Right forelimb (tissue), 1 donor: Measurements from ENCODE around the gene NUTM2D.
"Not testable (repeated sequence)": the region's sequence is repeated elsewhere in the genome, so short reads cannot be mapped to it uniquely, and the experiment has no call there.

Source experiments
- DNase-seq: peaks from one replicate; pipeline ENCODE4 v3.0.0-alpha.2; 2018

Gene NUTM2D, protein sequence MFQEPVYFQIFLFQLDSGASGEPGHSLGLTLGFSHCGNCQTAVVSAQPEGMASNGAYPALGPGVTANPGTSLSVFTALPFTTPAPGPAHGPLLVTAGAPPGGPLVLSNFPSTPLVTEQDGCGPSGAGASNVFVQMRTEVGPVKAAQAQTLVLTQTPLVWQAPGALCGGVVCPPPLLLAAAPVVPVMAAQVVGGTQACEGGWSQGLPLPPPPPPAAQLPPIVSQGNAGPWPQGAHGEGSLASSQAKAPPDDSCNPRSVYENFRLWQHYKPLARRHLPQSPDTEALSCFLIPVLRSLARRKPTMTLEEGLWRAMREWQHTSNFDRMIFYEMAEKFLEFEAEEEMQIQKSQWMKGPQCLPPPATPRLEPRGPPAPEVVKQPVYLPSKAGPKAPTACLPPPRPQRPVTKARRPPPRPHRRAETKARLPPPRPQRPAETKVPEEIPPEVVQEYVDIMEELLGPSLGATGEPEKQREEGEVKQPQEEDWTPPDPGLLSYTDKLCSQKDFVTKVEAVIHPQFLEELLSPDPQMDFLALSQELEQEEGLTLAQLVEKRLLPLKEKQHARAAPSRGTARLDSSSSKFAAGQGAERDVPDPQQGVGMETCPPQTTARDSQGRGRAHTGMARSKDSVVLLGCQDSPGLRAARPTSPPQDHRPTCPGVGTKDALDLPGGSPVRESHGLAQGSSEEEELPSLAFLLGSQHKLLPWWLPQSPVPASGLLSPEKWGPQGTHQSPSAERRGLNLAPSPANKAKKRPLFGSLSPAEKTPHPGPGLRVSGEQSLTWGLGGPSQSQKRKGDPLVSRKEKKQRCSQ

DNA sequence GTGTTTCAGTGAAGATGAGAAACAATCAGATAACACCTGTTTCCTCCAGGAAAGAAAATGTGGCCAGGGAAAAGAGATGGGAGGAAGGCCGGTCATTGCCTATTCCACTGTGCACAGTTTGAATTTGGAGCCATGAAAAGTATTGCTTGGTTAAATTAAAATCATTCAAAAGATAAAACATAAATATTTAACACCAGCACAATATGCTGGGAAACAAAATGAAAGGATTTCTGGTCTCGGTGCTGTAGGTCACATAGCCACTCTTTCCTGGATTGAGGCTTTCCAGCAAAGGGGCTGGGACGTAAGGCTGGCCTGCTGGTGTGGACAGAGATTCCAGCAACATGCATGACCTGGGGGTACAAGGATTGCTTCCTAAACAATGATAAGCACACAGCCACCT, at the start of gene NUTM2D:
Gene NUTM2D, plus strand, starts transcription at position 301 of the 400 bp plus-strand sequence. CDS start 522 bp downstream, outside the sequence.
- not testable (repeated sequence) for DNase-seq

DNA sequence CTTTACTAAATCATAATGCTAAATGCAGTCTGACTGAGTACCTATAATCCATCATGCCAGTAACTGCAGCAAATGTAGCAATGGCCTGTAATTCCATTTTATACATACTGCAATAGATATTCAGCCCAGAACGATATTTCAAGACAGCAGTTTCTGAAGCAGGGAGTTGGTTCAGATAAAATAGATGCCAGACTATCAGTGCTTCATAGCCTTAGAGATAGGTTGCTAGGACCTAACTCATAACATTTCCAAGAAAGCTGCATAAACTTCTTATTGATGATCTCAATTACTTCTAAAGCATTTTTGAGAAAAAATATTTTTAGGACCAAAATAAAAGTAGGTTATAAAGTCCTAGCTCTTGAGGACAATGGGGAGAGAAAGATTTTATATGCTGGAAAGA, 48.8 kb upstream of the NUTM2D start:
- not testable (repeated sequence) for DNase-seq

DNA sequence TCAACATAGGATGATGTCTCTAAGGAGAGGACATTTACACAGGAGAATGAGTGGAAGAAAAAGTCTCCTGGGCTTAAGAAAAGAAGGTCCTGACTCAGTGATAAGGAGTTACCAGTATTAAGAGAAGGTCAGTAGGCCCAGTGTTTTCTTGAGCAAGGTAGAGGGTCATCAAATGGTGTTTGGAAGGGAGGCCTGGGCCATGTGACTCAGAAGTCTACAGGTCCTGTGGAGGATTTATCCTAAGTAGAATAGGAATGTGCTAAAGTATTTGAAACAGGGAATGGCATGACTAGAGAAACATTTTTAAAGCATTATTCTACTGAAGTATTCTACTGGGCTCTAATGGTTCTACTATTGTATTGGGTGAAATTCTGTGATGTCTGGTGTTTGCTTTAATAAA, 47.9 kb upstream of the NUTM2D start:
- DNase-seq: not testable (repeated sequence)

DNA sequence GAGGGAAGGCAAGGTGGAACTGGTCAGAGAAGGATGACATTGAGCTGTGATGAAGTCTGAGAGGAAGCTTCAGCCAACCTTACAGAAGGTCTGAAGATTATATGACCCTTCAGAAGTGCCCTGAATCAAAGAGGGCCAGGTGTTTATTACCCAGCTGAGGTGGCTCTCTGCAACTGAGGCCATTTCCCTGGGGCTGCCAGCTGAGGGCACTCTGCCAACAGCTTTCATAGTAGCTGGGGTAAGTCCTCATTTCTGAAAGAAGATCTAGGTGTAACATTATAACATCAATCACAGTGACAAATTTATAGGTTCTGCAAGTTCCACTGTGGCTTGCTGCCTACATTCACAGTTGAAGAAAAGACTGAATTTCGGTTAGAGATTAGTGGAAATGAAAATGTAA, 46.0 kb upstream of the NUTM2D start:
- DNase-seq: not testable (repeated sequence)

DNA sequence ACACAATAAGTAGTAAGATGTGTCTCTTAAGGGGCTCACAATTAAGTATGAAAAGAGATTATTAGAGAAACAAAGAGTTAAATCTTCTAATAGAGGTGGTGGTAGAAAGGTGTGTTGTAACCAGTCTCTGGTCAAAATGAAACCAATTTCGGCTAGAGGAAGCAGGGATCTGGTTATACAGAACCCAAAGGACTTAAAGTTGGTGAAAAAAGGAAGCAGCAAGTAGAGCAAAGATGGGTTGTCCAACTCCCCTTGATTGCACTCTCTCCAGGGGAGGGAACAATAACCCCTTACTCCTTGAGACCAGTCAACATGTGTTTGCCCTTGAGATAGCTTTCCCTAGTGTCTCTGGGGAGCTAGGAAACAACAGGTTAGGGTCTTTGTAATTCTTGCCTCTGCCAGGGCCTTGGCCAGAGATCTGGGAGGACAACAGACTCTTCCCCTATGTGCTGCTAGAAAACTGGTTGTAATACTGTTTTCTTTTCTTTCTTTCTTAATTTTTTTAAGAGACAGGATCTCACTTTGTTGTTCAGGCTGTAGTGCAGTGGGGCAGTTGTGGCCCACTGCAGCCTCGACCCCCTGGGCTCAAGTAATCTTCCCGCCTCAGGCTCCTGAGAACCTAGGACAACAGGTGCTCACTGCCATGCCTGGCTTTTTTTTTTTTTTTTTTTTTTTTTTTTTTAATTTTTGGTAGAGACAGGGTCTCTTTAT, 43.7 kb upstream of the NUTM2D start:
- not testable (repeated sequence) for DNase-seq

DNA sequence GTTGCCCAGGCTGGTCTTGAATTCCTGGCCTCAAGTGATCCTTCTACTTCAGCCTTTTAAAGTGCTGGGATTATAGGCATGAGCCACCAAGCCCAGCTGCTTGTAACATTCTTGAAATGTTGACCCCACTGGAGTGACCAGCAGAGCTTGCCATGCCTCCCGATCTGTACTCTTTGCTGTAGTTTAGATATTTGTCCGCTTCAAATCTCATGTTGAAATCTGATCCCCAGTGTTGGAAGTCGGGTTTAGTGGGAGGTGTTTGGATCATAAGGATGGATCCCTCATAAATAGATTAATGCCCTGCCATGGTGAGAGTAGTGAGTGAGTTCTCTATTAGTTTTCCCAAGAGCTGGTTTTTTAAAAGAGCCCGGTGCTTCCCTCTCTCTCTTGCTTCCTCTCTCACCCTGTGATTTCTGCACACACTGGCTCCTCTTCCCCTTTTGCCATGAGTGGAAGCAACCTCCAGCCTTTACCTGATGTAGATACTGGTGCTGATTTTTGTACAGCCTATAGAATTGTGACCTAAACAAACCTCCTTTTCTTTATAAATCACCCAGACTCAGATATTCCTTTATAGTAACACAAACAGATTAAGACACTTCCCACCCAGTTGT, 43.1 kb upstream of the NUTM2D start:
- DNase-seq: not testable (repeated sequence)

DNA sequence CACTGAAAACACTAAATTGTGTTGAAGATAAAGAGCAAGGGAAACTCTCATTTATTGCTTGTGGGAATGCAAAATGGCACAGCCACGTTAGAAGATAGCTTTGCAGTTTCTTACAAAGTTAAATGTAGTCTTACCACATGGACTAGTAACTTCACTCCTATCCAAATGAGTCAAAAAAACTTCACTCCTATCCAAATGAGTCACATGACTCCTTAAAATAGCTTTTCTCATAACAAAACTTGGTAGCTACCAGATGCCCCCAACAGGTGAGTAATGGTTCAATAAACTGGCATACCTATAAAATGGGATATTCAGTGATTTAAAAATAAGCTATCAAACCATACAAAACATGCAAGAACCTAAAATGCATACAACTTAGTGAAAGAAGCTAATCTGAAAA, 36.0 kb upstream of the NUTM2D start:
- DNase-seq: not testable (repeated sequence)

DNA sequence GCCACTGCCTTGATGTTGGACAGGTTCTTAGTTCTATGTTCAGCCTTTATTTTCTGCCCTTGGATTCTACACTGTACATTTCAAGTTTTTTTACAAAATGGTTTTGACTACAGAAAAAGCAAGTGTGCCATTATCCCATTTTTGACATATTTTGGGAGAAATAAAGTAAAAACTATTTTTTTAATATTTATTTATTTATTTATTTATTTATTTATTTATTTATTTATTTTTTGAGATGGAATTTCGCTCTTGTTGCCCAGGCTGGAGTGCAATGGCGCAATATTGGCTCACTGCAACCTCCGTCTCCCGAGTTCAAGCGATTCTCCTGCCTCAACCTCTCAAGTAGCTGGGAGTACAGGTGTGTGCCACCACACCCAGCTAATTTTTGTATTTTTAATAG, 33.0 kb upstream of the NUTM2D start:
- DNase-seq: not testable (repeated sequence)

DNA sequence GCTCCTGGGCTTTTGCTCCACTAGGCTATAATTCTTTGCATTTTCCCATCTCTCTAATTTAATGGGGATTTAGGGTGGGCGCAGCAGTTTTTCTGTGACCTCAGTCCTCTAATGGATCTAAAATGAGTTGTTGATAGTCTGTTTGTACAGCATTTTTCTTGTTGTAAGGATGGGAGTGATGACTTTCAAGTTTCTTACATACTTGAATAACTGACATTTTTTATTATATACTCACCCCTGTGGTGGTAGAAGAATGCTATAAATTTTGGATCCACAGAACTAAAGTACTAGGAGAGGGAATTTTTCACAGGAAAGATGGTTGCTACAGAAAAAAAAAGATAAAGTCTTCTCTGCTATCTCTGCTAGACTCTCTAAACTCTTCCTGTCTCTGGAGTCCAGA, 29.6 kb upstream of the NUTM2D start:
- not testable (repeated sequence) for DNase-seq

DNA sequence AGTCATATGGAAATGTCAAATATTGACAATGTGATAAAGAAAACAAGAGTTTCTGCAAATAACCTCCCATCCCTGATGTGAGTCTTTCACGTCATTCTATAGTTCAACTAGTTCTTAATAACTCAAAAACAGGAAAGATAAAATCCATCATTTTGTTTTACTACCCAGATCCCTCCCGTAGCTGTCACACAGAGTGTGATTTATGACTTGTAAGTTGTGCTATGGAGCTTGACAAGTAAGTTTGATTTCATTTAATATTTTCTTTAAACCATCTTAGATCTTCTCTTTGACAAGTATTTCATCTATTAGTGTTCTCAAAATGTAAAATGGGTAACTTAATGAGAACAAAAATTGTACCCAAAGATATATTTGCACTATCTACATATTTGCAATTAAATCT, 28.4 kb upstream of the NUTM2D start:
- DNase-seq: not testable (repeated sequence)

DNA sequence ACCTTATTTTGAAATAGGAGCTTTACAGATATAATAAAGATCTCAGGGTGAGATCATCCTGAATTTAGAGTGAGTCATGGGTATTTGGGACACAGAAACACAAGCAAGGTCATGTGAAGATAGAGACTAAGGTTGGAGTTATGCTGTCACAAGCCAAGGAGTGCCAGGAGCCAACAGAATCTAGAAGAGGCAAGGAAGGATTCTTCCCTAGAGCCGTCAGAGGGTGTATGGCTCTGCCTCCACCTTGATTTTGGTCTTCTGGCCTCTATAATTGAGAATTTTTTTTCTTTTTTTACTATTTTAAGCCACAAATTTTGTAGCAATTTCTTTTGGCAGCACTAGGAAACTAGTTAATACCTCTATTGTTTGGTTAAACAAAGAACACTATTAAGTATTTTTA, 24.9 kb upstream of the NUTM2D start:
- not testable (repeated sequence) for DNase-seq

DNA sequence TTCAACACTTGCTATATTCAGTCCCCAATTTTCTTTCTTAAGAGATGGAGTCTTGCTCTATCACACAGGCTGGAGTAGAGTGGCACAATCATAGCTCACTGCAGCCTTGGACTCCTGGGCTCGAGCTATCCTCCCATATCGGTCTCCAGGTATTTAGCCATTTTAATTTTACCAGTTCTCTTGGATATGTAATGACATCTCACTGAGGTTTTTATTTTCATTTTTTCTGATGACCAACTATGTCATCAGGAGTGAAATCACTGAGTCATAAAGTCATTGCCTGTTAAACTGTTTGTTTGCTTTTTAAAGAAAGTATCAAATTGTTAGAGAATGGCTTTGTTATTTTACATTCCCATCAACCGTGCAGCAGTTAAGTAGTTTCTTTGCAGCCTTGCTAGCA, 17.1 kb upstream of the NUTM2D start:
- not testable (repeated sequence) for DNase-seq

DNA sequence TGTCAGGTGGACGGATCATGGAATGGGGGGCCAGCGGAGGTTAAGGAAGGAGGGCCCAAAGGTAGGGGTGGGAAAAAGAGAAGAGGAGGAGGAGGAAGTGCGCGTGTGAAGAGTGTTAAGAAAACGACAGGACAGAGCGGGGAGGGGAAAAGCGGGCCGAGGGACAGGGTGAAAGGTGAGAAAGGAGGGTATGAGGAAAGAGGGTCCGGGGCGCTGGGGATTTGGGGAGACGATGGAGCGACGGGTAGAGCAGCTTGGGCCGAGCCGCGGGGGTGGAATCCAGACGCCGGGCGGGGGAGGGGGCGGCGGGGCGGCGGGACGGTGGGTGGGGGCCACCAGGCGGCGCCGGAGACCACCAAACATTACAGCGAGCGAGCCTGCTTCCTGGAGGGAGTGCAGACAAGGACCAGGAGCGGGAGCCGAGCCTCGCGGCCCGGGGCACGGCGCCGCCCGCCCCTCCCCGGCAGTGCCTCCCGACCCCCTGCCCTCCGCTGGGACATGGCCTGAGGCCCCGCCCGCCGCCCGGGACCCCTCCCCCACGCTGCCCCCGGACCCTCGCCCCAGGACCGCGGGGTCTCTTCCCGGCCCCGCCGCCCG, 15.9 kb upstream of the NUTM2D start:
- peak; percentile 46 for DNase-seq

DNA sequence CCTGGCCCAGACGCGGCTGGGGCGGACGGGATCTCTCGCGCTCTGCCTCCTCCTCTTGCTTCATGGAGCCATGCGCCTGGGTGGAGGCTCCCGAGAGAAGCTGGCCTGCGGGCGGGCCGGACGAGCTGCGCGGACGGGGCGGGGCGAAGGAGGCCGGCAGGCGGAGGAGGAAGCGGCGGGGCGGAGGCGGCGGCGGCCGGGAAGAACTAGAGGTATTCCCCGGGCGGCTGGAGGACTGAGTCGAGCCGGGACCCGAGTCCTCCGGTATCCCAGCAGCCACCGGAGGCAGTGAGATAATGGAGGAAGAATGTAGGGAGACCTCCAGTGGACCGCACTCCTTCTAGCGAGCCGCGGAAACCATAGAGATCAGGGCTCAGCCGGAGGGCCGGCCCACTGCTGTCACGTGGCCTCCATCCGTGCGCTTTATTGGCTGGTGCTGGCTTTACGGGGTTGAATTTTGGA, 15.3 kb upstream of the NUTM2D start:
- peak; percentile 91 for DNase-seq

DNA sequence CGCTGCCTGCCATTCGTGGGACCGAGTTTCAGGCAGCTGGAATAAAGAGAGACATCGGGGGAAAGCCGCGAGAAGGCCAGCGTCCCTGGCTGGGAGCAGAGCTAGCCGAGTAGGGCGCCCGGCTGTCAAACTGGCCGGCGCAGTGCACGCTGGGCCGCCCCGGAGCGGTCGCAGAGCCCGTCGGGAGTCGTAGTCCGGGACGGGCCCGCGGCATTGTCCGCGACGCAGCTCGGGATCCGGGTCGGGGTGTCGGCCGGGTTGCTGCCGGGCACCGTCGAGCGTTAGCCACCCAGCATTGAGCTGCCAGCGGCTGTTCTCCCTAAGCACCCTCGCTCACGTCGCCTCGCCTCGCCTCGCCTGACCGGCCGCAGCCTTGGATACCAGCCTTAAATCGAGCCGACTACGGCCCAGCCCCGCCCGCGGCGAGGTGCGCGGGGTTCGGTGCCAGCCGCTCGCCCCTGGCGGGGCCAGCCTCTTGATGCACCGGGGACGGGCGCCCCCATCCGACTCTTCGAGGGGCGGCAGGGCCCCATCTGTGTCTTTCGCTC, 14.8 kb upstream of the NUTM2D start:
- peak; percentile 85 for DNase-seq

DNA sequence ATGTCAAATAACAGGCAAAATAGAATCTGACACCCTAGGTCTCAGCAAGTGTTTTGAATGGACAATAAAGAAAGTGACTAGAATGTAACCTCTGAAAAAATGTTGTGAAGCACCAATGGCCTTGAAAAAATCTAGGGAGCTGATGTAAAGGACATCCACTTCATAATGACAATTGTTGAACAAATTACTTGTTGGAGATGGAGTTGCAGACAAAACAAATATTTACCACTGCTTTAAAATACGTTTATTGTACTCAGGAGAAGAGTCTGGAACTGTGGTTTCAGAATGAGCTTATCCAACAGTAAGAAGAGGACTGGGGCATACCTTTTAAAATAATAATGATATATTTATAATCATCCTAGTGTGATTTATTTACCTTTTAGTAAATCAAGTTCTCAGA, 11.8 kb upstream of the NUTM2D start:
- DNase-seq: not testable (repeated sequence)

DNA sequence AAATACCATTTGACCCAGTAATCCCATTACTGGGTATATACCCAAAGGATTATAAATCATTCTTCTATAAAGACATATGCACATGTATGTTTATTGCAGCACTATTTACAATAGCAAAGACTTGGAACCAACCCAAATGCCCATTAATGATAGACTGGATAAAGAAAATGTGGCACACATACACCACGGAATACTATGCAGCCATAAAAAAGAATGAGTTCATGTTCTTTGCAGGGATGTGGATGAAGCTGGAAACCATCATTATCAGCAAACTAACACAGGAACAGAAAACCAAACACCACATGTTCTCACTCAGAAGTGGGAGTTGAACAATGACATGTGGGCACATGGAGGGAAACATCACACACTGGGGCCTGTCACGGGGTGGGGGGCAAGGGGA, 7.4 kb upstream of the NUTM2D start:
- DNase-seq: not testable (repeated sequence)

DNA sequence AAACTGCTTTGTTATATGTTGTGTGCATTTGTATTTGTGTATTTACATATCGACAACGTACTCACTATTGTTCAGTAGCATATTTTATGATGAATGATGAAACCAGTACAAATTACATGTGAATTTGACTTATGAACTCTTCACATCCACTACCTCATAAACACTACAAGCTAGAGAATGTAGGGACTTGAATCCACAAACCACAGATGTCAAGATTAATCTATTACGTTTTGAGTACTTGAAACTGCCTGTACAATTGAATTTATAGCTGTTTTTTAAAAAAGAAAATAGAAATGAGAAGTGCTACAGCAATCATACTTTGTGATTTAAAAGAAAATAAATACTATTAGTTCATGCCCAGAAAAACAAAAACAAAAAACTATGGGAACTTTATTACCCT, 4.7 kb upstream of the NUTM2D start:
- DNase-seq: not testable (repeated sequence)

DNA sequence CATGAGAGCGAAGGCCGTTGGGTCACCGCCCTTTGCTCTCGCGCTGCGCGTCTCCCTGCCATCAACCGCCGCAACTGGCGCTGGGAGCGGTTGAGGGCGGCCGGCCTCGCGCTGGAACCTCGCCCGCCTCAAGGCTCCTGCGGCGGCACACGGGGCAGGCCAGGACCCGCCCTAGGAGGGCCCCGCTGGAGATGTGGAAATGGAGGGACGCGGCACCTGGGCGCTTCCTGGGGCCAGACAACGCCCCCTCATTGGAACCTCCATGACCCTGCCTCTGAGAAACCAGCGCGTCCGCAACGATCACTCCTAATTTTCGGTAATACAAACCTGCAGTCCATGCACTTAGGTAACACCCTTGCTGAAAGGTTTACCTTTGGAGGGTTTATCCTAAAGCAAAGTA, 2.4 kb upstream of the NUTM2D start:
- not testable (repeated sequence) for DNase-seq

DNA sequence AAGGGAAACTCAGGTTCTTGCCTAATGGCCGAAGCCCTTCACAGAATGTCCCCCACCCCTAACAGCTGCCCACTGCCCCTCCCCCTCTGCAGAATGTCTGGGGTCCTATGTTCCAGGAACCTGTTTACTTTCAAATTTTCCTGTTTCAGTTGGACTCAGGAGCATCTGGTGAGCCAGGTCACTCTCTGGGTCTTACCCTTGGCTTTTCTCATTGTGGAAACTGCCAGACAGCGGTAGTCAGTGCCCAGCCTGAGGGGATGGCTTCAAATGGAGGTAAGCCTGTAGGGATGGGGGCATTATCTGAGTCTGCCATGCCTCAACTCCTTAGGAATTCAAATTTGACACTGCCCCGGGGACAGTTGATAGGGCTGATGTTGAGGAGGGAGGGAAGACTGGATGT, 615 bp downstream of the NUTM2D start:
- not testable (repeated sequence) for DNase-seq

DNA sequence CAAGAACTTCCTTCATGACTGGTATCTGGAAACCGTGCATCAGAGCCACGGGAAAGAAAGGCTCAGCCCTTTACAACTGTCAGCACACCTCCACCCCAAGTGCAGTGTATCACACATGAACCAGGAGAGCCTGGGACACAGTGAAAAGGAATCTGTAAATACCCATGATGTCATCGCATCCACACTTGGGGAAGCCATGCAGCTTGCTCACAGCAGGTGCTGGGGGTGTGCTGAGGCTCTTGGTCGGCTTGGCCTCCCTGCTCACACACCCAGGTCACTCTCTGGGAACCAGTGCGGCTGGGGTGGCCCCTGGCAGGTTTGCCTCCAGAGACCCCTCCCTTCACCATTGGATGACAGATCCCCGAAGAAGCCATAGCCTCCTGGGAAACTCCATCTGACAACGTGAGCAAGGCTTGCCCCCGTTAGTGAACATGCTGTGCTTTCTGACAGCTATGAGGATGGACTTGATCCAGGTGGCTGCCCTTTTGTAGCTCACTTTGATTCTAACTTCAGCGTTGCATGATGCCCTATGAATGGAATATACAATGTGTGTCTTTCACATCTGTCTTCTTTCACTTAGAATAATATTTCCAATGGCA, 12.1 kb downstream of the NUTM2D start:
- DNase-seq: not testable (repeated sequence)
